GM23248 (cell line): Measurements from ENCODE around the gene RELN.

Experiments
- EZH2 ChIP-seq: fragments of 200-600 bp; sonication (generic); IDR thresholded peaks from 2 replicates; pipeline ENCODE4 v1.6.1; 2018; ENCODE audit warnings: antibody characterized with exemption, mild to moderate bottlenecking; ENCODE audit not compliant: insufficient read depth, poor library complexity, severe bottlenecking
- EZH2phosphoT487 ChIP-seq: fragments of 200-600 bp; sonication (generic); IDR thresholded peaks from 2 replicates; pipeline ENCODE4 v1.6.1; 2018; ENCODE audit warnings: antibody characterized with exemption, moderate library complexity, mild to moderate bottlenecking, low read depth; ENCODE audit not compliant: insufficient read depth

DNA sequence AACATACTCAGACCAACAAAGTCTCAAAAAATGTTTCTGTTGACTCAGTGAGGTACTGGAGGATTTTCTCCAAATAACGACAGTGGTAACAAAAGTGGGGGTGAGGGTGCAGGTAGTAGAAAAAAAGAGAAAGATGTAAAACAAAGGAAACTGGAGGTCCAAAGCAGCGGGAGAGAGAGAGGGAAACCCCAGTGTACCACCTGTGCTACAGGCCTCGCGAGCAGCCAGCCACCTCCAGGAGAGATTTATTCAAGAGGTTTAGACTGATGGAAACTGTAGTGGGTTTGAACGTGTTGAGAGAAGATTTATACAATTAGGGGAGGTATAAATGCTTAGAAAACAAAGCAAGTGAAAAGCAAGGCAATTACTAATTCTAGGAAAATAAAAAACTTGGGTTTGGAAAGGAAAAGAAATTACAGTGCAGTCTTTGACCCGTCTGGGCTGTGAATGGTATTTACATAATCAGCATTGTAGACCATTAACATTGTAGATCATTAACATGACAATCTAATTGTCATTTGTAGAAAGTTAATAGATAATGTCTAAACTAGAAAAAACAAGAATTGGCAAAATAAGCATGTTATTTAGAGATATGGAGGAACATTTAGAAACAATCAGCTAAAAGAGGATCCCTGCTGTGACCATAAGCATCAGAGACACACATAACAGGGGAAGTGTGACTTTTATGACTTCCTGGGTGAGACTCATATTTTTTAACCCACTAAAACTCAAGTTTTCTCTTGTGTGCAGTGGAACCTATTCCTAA is 180.0 kb downstream of the RELN start:
- TF ChIP-seq EZH2, result no peak
- TF ChIP-seq EZH2phosphoT487, result no peak
